Activated T-cell treated with anti-CD3 and anti-CD28 coated beads, Interleukin-2, amount 50 U/mL, for 4 hours (primary cell): ENCODE measurements around the gene KCNE2. TPM values are rescaled to one million over a fixed set of nuclear protein-coding genes. Genes with fewer than 3 reads are reported as not detected.

Experiments
- ATAC-seq, 2 donors: fragments of 200-7000 bp; cut with Tn5 transposase; one replicate each; pipeline ENCODE4 v1.10.0; 2021
- DNase-seq: peaks from one replicate; pipeline ENCODE4 v3.0.0-alpha.2; 2020
- H3K27me3 Mint-ChIP-seq: one replicate; pipeline ENCODE4 v1.8.0; 2021; ENCODE audit warnings: low read depth, mixed read lengths
- H3K36me3 Mint-ChIP-seq: one replicate; pipeline ENCODE4 v1.8.0; 2022; ENCODE audit warnings: mixed read lengths; ENCODE audit not compliant: insufficient read depth
- H3K4me1 Mint-ChIP-seq: one replicate; pipeline ENCODE4 v1.8.0; 2021; ENCODE audit warnings: low read depth, mixed read lengths
- H3K4me3 Mint-ChIP-seq: one replicate; pipeline ENCODE4 v1.8.0; 2021; ENCODE audit warnings: mild to moderate bottlenecking, moderate library complexity, mixed read lengths
- H3K9me3 Mint-ChIP-seq: one replicate; pipeline ENCODE4 v1.8.0; 2021; ENCODE audit warnings: mixed read lengths
- total RNA-seq, 3 donors: library from RNA; stranded (reverse); gene quantifications; one replicate each; pipeline ENCODE4 v1.2.1, GENCODE V29; 2021

KCNE2 gene
- total RNA-seq, 3 donors from 2014 or later: not detected

- no peak for DNase-seq
- H3K36me3 Mint-ChIP-seq: no peaks in the 10 kb centered on the region
- no peaks in the 10 kb centered on the region for H3K27me3 Mint-ChIP-seq
- H3K4me3 Mint-ChIP-seq: no peak overlapping the region
- H3K4me1 Mint-ChIP-seq: peaks cover 4% of the 10 kb centered on the region
- ATAC-seq: no peak
- H3K9me3 Mint-ChIP-seq: no peaks in the 10 kb centered on the region
These were observed 19.9 kb upstream of the KCNE2 start for GRCh38 chr21:34343838-34344381.

- no peak for DNase-seq
- H3K36me3 Mint-ChIP-seq: no peaks in the 10 kb centered on the region
- H3K4me1 Mint-ChIP-seq: peaks cover 4% of the 10 kb centered on the region
These were observed 19.2 kb upstream of the KCNE2 start for GRCh38 chr21:34344584-34344983.

DNA sequence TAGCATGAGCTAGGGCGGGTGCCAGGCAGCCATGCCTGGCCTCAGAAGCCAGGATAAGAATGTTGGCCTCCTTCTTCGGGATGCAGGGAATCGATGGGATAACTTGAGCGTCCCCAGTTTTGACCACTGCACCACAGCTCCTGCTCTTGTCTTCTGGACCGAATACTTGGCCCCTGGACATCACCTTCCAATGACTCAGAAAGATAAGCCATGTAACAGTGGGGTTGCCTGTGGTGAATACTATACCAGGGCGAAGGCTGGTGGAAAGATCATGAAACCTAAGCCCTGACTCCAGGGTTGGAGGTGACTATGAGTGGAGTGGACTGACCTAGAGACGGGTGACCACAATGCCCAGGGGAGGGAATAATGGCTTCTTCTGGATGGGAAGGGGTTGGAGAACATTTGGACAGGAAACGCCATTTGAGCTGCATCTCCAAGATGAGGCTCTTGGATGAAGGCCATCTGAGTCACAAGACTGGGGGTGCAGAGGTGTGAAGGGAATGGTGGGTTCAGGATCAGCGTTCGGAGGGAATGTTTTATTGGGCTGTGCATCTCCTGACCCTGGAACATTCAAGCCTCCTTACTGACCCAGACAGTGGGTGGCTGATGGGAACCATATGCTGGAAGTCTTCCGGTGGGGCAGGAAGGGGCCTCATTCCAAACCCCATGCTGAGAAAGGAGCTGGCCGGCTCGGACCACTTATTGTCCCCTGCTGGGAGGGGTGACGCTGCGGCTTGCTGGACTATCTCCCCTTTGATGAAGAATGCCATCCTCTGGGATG lies 18.5 kb upstream of the KCNE2 start:
- Mint-ChIP-seq H3K9me3 (no peaks in the 10 kb centered on the region), H3K4me1 (peaks cover 4% of the 10 kb centered on the region), H3K36me3 (no peaks in the 10 kb centered on the region), H3K4me3 (no peak overlapping the region), H3K27me3 (no peaks in the 10 kb centered on the region)
- DNase-seq (no peak), ATAC-seq (no peak)

More at GRCh38 chr21:34344584-34344983, 19.2 kb upstream of the KCNE2 start:
- H3K9me3 Mint-ChIP-seq: no peaks in the 10 kb centered on the region
- no peaks in the 10 kb centered on the region for H3K27me3 Mint-ChIP-seq
- ATAC-seq: no peak
- H3K4me3 Mint-ChIP-seq: no peak overlapping the region

DNA sequence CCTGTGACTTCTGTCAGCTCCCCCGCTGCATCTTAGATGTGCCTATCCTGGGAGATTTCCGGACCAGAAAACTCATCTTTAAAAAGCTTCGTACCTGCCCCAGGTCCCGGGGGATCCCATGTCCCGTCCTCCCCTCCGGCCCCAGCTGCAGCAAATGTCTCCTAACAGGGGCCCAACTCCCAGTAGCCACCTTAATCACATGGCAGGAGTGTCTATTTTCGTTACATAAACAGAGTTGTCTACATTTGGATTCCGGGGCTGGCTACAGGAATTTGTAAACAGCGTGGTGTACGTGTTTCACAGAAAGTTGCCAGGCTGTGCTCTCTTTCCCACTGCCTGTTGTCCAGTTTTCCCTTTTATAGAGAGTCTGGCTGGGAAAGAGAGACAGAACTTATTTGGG lies 17.9 kb upstream of the KCNE2 start:
- ATAC-seq (no peak), DNase-seq (no peak)
- H3K4me3 Mint-ChIP-seq: no peak overlapping the region
- H3K9me3 Mint-ChIP-seq: no peaks in the 10 kb centered on the region
- H3K27me3 Mint-ChIP-seq: no peaks in the 10 kb centered on the region
- H3K4me1 Mint-ChIP-seq: peaks cover 4% of the 10 kb centered on the region
- no peaks in the 10 kb centered on the region for H3K36me3 Mint-ChIP-seq

DNA sequence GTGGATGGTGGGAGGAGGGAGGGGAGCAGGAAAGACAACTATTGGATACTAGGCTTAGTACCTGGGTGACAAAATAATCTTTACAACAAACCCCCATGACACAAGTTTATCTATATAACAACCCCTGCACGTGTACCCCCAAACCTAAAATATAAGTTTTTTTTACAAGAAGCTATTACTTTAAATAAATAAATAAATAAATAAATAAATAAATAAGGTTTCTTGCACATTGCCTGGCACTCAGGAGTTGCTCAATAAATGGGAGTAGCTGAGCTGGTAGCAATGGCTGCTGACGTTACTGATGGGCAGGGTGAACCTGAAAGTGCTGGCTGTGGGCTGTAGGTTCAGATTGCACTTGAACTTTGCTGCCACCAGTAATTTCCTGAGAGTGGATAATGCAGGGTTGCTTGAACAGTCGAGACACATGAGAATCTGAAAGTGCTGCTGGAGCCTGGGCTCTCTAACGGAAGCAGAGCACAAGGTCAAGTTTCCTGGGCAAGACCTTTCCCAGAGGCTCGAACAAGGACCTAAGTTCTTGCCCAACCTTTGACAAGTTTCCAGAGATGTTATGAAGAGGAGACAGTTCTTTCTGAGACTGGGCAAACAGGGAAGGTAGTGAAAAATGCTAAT lies 14.8 kb upstream of the KCNE2 start:
- Mint-ChIP-seq H3K27me3 (peaks cover 3% of the 10 kb centered on the region), H3K9me3 (no peaks in the 10 kb centered on the region), H3K36me3 (no peaks in the 10 kb centered on the region), H3K4me3 (no peak overlapping the region), H3K4me1 (peaks cover 4% of the 10 kb centered on the region)
- DNase-seq: no peak
- no peak for ATAC-seq

GRCh38 chr21:34351786-34352241 lies 12.0 kb upstream of the KCNE2 start:
- DNase-seq (no peak), ATAC-seq (peak; percentile 36 to 55)
- H3K4me1 Mint-ChIP-seq: peaks cover 4% of the 10 kb centered on the region
- no peaks in the 10 kb centered on the region for H3K36me3 Mint-ChIP-seq
- no peaks in the 10 kb centered on the region for H3K9me3 Mint-ChIP-seq
- no peak overlapping the region for H3K4me3 Mint-ChIP-seq
- peaks cover 21% of the 10 kb centered on the region for H3K27me3 Mint-ChIP-seq

DNA sequence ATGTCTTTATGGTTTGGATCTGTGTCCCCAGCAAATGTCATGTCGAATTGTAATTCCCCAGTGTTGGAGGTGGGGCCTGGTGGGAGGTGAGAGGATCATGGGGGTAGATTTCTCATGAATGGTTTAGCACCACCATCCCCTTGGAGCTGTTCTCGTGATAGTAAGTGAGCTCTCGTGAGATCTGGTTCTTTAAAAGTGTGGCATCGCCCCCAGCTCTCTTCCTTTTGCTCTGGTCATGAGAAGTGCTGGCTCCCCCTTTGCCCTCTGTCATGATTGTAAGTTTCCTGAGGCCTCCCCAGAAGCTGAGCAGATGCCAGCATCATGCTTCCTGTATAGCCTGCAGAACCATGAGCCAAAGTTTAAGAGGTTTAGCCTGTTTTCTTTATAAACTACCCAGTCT lies 11.2 kb upstream of the KCNE2 start:
- Mint-ChIP-seq H3K27me3 (peaks cover 26% of the 10 kb centered on the region), H3K36me3 (no peaks in the 10 kb centered on the region), H3K9me3 (no peaks in the 10 kb centered on the region), H3K4me3 (no peak overlapping the region), H3K4me1 (peaks cover 4% of the 10 kb centered on the region)
- no peak for ATAC-seq
- no peak for DNase-seq

- Mint-ChIP-seq H3K4me1 (no peaks in the 10 kb centered on the region), H3K9me3 (no peaks in the 10 kb centered on the region), H3K4me3 (no peak overlapping the region), H3K27me3 (peaks cover 26% of the 10 kb centered on the region), H3K36me3 (no peaks in the 10 kb centered on the region)
- DNase-seq: no peak
- no peak for ATAC-seq
These were observed 10.6 kb upstream of the KCNE2 start for GRCh38 chr21:34353182-34353581.

DNA sequence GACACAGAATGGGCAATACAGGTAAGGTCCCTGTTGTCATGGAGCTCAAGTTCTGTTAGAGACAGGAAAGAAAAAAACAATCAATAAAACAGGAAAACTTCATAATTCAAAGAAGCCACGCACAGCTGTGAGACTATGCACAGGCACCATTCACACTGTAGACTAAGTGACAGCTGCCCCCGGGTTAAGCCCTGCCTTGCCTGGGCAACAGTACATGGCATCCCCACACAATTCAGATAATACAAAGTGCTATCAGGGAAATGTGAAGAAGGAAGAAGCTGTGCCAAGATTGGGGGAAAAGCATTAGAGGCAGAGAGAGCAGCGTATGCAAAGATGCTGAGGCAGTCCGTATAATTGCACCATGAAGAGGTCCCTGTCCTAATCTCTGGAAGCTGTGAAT lies 9.0 kb upstream of the KCNE2 start:
- Mint-ChIP-seq H3K4me1 (no peaks in the 10 kb centered on the region), H3K9me3 (peaks cover 4% of the 10 kb centered on the region), H3K27me3 (peaks cover 34% of the 10 kb centered on the region), H3K4me3 (no peak overlapping the region), H3K36me3 (no peaks in the 10 kb centered on the region)
- ATAC-seq: no peak
- DNase-seq: no peak

DNA sequence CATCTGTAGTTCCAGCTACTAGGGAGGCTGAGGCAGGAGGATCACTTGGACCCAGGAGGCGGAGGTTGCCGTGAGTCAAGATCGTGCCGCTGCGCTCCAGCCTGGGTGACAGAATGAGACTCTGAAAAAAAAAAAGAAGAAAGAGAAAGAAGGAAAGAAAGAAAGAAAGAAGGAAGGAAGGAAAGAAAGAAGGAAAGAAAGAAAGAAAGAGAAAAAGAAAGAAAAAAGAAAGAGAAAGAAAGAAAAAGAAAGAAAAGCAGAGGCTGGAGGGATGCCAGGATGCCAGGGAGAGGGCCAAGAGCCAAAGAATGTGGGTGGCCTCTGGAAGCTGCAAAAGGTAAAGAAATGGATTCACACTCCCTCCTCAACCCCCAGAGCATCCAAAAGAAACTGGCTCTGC lies 8.2 kb upstream of the KCNE2 start:
- H3K4me3 Mint-ChIP-seq: no peak overlapping the region
- H3K4me1 Mint-ChIP-seq: no peaks in the 10 kb centered on the region
- no peaks in the 10 kb centered on the region for H3K36me3 Mint-ChIP-seq
- no peak for ATAC-seq
- peaks cover 34% of the 10 kb centered on the region for H3K27me3 Mint-ChIP-seq
- no peak for DNase-seq
- H3K9me3 Mint-ChIP-seq: peaks cover 4% of the 10 kb centered on the region

DNA sequence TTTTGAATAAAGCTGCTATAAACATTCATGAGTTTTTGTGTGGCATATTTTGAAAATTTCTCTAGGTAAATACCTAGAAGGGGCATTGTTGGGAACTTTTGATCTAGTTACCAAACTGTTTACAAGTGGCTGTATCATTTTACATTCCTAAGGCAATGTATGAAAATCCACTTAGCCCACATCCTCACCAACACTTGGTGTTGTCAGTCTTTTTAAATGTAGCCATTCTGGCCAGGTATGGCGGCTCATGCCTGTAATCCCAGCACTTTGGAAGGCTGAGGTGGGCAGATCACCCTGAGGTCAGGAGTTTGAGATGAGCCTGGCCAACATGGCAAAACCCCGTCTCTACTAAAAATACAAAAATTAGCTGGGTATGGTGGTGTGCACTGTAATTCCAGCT lies 5.9 kb upstream of the KCNE2 start:
- Mint-ChIP-seq H3K4me3 (no peak overlapping the region), H3K36me3 (no peaks in the 10 kb centered on the region), H3K9me3 (peaks cover 4% of the 10 kb centered on the region), H3K4me1 (peaks cover 3% of the 10 kb centered on the region), H3K27me3 (peaks cover 41% of the 10 kb centered on the region)
- DNase-seq (no peak), ATAC-seq (no peak)

DNA sequence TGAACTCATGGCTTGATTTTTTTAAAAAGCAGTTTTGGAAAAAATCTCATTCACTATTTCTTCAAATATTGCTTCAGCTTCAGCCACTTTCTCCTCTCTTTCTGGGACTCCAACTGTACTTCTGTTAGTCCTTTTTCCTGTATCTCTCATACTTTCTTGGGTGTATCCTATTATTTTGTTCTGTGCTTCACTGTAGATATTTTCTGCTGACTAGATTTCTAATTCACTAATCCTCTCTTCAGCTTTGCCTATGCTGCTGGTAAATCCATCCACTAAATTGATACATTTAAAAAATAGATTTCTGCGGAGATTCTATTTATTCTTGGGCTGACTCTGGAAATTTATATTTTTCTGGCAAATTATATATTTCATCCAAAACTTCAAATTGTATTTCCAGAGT lies 4.9 kb upstream of the KCNE2 start:
- Mint-ChIP-seq H3K4me1 (peaks cover 3% of the 10 kb centered on the region), H3K9me3 (peaks cover 4% of the 10 kb centered on the region), H3K4me3 (no peak overlapping the region), H3K27me3 (peaks cover 38% of the 10 kb centered on the region), H3K36me3 (no peaks in the 10 kb centered on the region)
- DNase-seq (no peak), ATAC-seq (no peak)

DNA sequence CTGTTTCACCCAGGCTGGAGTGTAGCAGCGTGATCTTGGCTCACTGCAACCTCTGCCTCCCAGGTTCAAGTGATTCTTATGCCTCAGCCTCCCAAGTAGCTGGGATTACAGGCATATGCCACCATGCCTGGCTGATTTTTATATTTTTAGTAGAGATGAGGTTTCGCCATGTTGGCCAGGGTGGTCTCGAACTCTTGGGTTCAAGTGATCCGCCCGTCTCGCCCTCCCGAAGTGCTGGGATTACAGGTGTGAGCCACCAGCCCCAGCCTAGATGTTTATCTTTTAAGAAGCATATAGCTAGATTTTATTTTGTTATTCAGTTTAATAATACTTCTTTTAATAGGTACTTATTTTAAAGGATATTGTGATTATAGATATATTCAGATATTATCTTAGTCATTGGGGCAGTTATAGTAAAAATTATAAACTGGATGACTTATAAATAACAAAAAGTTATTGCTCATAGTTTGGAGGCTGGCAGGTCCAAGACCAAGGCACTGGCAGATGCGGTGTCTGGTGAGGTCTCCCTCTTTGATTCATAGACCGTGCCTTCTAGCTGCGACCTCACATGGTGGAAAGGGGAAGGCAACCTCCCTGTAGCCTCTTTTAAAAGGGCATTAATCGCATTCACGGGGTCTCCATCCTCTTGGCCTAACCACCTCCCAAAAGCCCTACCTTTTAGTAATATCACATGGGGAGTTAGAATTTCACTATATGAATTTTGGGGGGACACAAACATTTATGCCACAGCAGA lies 3.1 kb upstream of the KCNE2 start:
- Mint-ChIP-seq H3K9me3 (peaks cover 4% of the 10 kb centered on the region), H3K4me3 (no peak overlapping the region), H3K4me1 (peaks cover 3% of the 10 kb centered on the region), H3K36me3 (no peaks in the 10 kb centered on the region), H3K27me3 (peaks cover 27% of the 10 kb centered on the region)
- ATAC-seq (no peak), DNase-seq (no peak)

- H3K36me3 Mint-ChIP-seq: no peaks in the 10 kb centered on the region
- ATAC-seq (no peak), DNase-seq (no peak)
- H3K9me3 Mint-ChIP-seq: peaks cover 4% of the 10 kb centered on the region
- H3K4me1 Mint-ChIP-seq: peaks cover 3% of the 10 kb centered on the region
- H3K4me3 Mint-ChIP-seq: no peak overlapping the region
- H3K27me3 Mint-ChIP-seq: peaks cover 19% of the 10 kb centered on the region
These were observed 1.7 kb upstream of the KCNE2 start for GRCh38 chr21:34362136-34362444.
